Activated naive CD4-positive, alpha-beta T cell treated with anti-CD3 and anti-CD28 coated beads, Interleukin-2, amount 50 U/mL, for 72 hours (primary cell): ENCODE measurements around the gene MLLT3. TPM values are rescaled to one million over a fixed set of nuclear protein-coding genes. Genes with fewer than 3 reads are reported as not detected.
"Not testable (repeated sequence)": the region's sequence is repeated elsewhere in the genome, so short reads cannot be mapped to it uniquely, and the experiment has no call there.

Experiments used
- ATAC-seq, 2 donors: fragments of 150-1000 bp; cut with Tn5 transposase; 2 replicates each; pipeline ENCODE4 v1.10.0; 2021; ENCODE audit warnings: mild to moderate bottlenecking in 2 of 2, moderate library complexity in 2 of 2
- DNase-seq, 2 donors: peaks; one replicate each; pipeline ENCODE4 v3.0.0; 2021 to 2022; ENCODE audit warnings: low spot score in 2 of 2
- H3K27ac Mint-ChIP-seq, 2 donors: one replicate each; pipeline ENCODE4 v1.8.0; 2022; ENCODE audit warnings: mild to moderate bottlenecking in 2 of 2, mixed read lengths in 2 of 2
- H3K36me3 Mint-ChIP-seq, 2 donors: one replicate each; pipeline ENCODE4 v1.8.0; 2022; ENCODE audit warnings: mixed read lengths in 2 of 2
- H3K9me3 Mint-ChIP-seq, 2 donors: one replicate each; pipeline ENCODE4 v1.8.0; 2022; ENCODE audit warnings: mixed read lengths in 2 of 2
- total RNA-seq, 2 donors: library from RNA; stranded (reverse); gene quantifications; one replicate each; pipeline ENCODE4 v1.2.3, GENCODE V29; 2022

The MLLT3 gene
- total RNA-seq, result 10 to 100 TPM; 43.6 to 54.6 TPM

GRCh38 chr9:20622330-20623020, at the start of gene MLLT3:
Gene MLLT3, minus strand, starts transcription at chr9:20622499.
- Mint-ChIP-seq H3K36me3 (peaks cover 23 to 26% of the 10 kb centered on the region in 2 donors), H3K27ac (peak within 1 kb of the TSS; percentile 89 to 95), H3K9me3 (no peaks in the 10 kb centered on the region)
- ATAC-seq (peak; percentile 79 to 88), DNase-seq (peak; percentile 93)

- no peak overlapping the region for H3K27ac Mint-ChIP-seq
- DNase-seq, result no peak
- no peaks in the 10 kb centered on the region for H3K36me3 Mint-ChIP-seq
- no peaks in the 10 kb centered on the region for H3K9me3 Mint-ChIP-seq
- ATAC-seq, result no peak
Measured at GRCh38 chr9:20671635-20672034, 49.3 kb upstream of the MLLT3 start.

GRCh38 chr9:20670395-20670794, 48.1 kb upstream of the MLLT3 start:
- DNase-seq (no peak), ATAC-seq (no peak)
- Mint-ChIP-seq H3K36me3 (no peaks in the 10 kb centered on the region), H3K27ac (no peak overlapping the region), H3K9me3 (no peaks in the 10 kb centered on the region)

GRCh38 chr9:20664501-20664900, 42.2 kb upstream of the MLLT3 start:
- DNase-seq, result no peak
- Mint-ChIP-seq H3K36me3 (no peaks in the 10 kb centered on the region), H3K9me3 (no peaks in the 10 kb centered on the region), H3K27ac (no peak overlapping the region)
- no peak for ATAC-seq

- Mint-ChIP-seq H3K36me3 (peaks cover 0 to 7% of the 10 kb centered on the region in 2 donors), H3K9me3 (no peaks in the 10 kb centered on the region), H3K27ac (no peak overlapping the region)
- ATAC-seq (no peak), DNase-seq (no peak)
Measured at GRCh38 chr9:20663133-20663532, 40.8 kb upstream of the MLLT3 start.

GRCh38 chr9:20662156-20662555, 39.9 kb upstream of the MLLT3 start:
- Mint-ChIP-seq H3K36me3 (peaks cover 0 to 7% of the 10 kb centered on the region in 2 donors), H3K9me3 (no peaks in the 10 kb centered on the region), H3K27ac (no peak overlapping the region)
- DNase-seq (no peak), ATAC-seq (no peak)

GRCh38 chr9:20659474-20659967, 37.2 kb upstream of the MLLT3 start:
- H3K9me3 Mint-ChIP-seq, result no peaks in the 10 kb centered on the region
- H3K36me3 Mint-ChIP-seq, result peaks cover 0 to 7% of the 10 kb centered on the region in 2 donors
- H3K27ac Mint-ChIP-seq, result no peak overlapping the region
- DNase-seq (no peak), ATAC-seq (no peak)

- peaks cover 0 to 7% of the 10 kb centered on the region in 2 donors for H3K36me3 Mint-ChIP-seq
- no peak for DNase-seq
- ATAC-seq, result peak; percentile 48 to 56
- no peaks in the 10 kb centered on the region for H3K9me3 Mint-ChIP-seq
- peak overlapping the region in 1 of 2 donors; percentile 30 for H3K27ac Mint-ChIP-seq
Measured at GRCh38 chr9:20658677-20659473, 36.6 kb upstream of the MLLT3 start.

GRCh38 chr9:20658246-20658667, 36.0 kb upstream of the MLLT3 start:
- peak; percentile 10 to 60 for DNase-seq
- not testable (repeated sequence) for H3K36me3 Mint-ChIP-seq, H3K9me3 Mint-ChIP-seq, ATAC-seq, H3K27ac Mint-ChIP-seq

GRCh38 chr9:20651939-20652338, 29.6 kb upstream of the MLLT3 start:
- no peak overlapping the region for H3K27ac Mint-ChIP-seq
- H3K9me3 Mint-ChIP-seq, result no peaks in the 10 kb centered on the region
- DNase-seq, result no peak
- no peaks in the 10 kb centered on the region for H3K36me3 Mint-ChIP-seq
- ATAC-seq, result no peak

- Mint-ChIP-seq H3K9me3 (no peaks in the 10 kb centered on the region), H3K27ac (no peak overlapping the region), H3K36me3 (no peaks in the 10 kb centered on the region)
- ATAC-seq (no peak), DNase-seq (no peak)
Measured at GRCh38 chr9:20650750-20651299, 28.5 kb upstream of the MLLT3 start.

- DNase-seq, result no peak
- Mint-ChIP-seq H3K27ac (no peak overlapping the region), H3K9me3 (no peaks in the 10 kb centered on the region), H3K36me3 (no peaks in the 10 kb centered on the region)
- ATAC-seq, result no peak
Measured at GRCh38 chr9:20650313-20650712, 28.0 kb upstream of the MLLT3 start.

- H3K27ac Mint-ChIP-seq, result no peak overlapping the region
- ATAC-seq (no peak), DNase-seq (no peak)
- no peaks in the 10 kb centered on the region for H3K9me3 Mint-ChIP-seq
- H3K36me3 Mint-ChIP-seq, result no peaks in the 10 kb centered on the region
Measured at GRCh38 chr9:20649381-20649780, 27.1 kb upstream of the MLLT3 start.

GRCh38 chr9:20646656-20647055, 24.4 kb upstream of the MLLT3 start:
- Mint-ChIP-seq H3K27ac (no peak overlapping the region), H3K36me3 (no peaks in the 10 kb centered on the region), H3K9me3 (no peaks in the 10 kb centered on the region)
- DNase-seq, result no peak
- ATAC-seq, result no peak

- H3K27ac Mint-ChIP-seq, result no peak overlapping the region
- ATAC-seq (no peak), DNase-seq (no peak)
- peaks cover 0 to 6% of the 10 kb centered on the region in 2 donors for H3K36me3 Mint-ChIP-seq
- peaks cover 0 to 5% of the 10 kb centered on the region in 2 donors for H3K9me3 Mint-ChIP-seq
Measured at GRCh38 chr9:20643660-20644059, 21.4 kb upstream of the MLLT3 start.

- Mint-ChIP-seq H3K36me3 (peaks cover 0 to 6% of the 10 kb centered on the region in 2 donors), H3K27ac (no peak overlapping the region), H3K9me3 (peaks cover 0 to 5% of the 10 kb centered on the region in 2 donors)
- DNase-seq (no peak), ATAC-seq (no peak)
Measured at GRCh38 chr9:20642045-20642444, 19.7 kb upstream of the MLLT3 start.
